Right ventricle myocardium superior (tissue), 1 donor: ENCODE measurements around the gene TBL1X. TPM values are rescaled to one million over a fixed set of nuclear protein-coding genes. Genes with fewer than 3 reads are reported as not detected.
"Not testable (repeated sequence)": the region's sequence is repeated elsewhere in the genome, so short reads cannot be mapped to it uniquely, and the experiment has no call there.

ENCODE experiments used
- ATAC-seq: fragments of 200-7000 bp; cut with Tn5 transposase; one replicate; pipeline ENCODE4 v1.9.1; 2020; ENCODE audit warnings: mild to moderate bottlenecking; ENCODE audit not compliant: poor library complexity
- DNase-seq: peaks from one replicate; pipeline ENCODE4 v3.0.0-alpha.2; 2020
- intact Hi-C: fragments of 100-400 bp; cut with DNase I; formaldehyde crosslinking; loops from one replicate; pipeline ENCODE4 v1.11.2; 2022
- total RNA-seq: library from RNA; stranded (reverse); fragmentation: NEBNext Ultra II Directional; extraction: Animal tissue kit (Norgen Biotek cat#: 25700); gene quantifications from one replicate; pipeline ENCODE4 v1.2.1, GENCODE V29; 2021
- donor health status: DM: no; HTN: yes; CAD: no; lungs with severe emphysema.

Gene TBL1X
- total RNA-seq, 1 donor from 2014 or later = 10.1 TPM

DNA sequence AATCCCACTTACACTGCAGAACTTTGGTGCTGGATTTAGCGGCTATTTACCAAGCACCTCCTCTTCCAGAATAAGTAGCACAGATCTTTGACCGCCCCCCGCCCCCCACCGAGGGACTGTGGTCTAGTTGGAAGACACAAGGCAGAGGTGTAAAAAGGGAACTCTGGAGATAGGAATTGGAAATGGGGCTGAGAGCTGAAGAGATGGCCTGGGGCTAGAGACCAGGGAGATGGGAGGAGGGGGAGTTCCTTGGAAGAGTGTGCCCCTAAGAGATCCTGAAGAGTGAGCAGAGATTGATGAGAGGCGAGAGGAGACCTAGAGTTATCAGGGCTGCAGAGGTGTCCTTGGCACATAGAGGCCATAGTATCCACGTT is 55.3 kb downstream of the TBL1X start:
- no peak for DNase-seq
- intact Hi-C loops = loop anchor here (10.0 kb wide), 1 partner anchor 55 kb away; the partner anchor contains the start of gene TBL1X

GRCh38 chrX:9522378-9523155 is 57.7 kb downstream of the TBL1X start:
- intact Hi-C loops = loop anchor here (10.0 kb wide), 1 partner anchor 58 kb away; the partner anchor contains the start of gene TBL1X
- DNase-seq = no peak
- ATAC-seq = no peak

More for the DNA sequence above, 55.3 kb downstream of the TBL1X start:
- ATAC-seq = no peak

- ATAC-seq = no peak
- no peak for DNase-seq
- intact Hi-C loops = loop anchor here (10.0 kb wide), 1 partner anchor 61 kb away; the partner anchor contains the start of gene TBL1X
Observed at GRCh38 chrX:9525511-9526248, 60.8 kb downstream of the TBL1X start.

DNA sequence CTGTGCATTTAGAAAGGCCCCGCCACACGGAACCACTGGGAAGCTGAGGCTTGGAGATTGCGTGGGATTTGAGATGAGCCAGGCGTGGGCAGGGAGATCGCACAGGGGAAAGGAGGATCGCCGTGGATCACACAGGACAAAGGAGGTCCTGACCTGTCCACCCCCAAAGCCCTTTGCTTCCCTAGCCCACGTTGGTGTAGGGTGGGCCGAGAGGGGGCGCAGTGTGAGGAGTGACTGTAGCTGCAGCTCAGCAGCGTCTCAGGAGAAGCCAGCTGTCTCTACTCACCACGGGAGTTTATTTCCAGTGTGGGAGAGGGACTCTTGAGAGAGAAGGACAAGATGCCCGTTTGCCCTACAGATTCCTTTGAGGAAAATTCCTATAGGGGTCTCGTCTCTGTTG is 62.1 kb downstream of the TBL1X start:
- ATAC-seq = no peak
- intact Hi-C loops = loop anchor here (10.0 kb wide), 1 partner anchor 62 kb away; the partner anchor contains the start of gene TBL1X
- no peak for DNase-seq

GRCh38 chrX:9528498-9528897 is 63.6 kb downstream of the TBL1X start:
- intact Hi-C loops = loop anchor here (10.0 kb wide), 1 partner anchor 64 kb away; the partner anchor contains the start of gene TBL1X
- ATAC-seq (no peak), DNase-seq (no peak)

DNA sequence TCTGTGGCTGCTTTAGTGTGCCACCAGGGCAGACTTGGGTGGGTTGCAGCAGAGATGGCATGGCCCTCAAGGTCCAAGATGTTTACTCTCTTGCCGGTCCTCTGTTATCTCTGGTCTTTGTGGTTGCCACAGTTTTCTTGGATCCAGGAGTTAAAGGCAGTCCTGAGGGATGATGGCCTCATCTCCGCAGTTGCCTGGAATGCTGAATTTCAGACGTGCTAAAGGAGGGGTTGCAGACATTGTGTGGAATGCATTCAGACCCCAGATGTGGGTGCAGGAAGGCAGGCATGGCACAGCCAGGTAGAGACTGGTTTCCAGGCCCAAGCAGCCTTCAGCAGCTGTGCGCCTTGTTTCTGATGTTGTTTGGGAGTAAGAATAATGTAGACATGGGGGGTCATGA is 64.4 kb downstream of the TBL1X start:
- intact Hi-C loops = loop anchor here (10.0 kb wide), 1 partner anchor 64 kb away; the partner anchor contains the start of gene TBL1X
- DNase-seq (no peak), ATAC-seq (no peak)

DNA sequence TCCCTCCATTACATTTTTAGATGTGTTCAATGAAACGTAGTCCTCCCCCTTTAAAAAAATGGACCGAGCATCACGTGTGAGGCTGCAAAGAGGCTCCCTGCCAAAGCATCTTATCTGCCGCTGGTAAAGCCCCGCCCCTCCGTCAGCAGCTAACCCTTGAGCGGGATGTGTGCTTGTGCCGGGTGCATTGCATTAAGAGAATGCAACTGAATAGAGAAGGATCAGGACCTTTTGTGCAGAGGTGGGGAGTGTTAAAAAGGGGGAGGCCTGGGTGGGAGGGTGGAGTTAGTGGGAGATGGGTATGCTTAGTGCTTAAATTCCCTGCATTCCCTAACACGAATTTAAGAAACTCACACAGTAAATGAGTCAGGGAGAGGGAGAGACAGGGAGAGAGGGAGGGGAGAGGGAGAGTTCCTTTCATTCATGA is 66.0 kb downstream of the TBL1X start:
- intact Hi-C loops = no loop called here
- DNase-seq (peak; percentile 84), ATAC-seq (peak; percentile 96)

GRCh38 chrX:9532349-9532748 is 67.5 kb downstream of the TBL1X start:
- intact Hi-C loops = no loop called here
- ATAC-seq = peak; percentile 65
- peak; percentile 68 for DNase-seq

DNA sequence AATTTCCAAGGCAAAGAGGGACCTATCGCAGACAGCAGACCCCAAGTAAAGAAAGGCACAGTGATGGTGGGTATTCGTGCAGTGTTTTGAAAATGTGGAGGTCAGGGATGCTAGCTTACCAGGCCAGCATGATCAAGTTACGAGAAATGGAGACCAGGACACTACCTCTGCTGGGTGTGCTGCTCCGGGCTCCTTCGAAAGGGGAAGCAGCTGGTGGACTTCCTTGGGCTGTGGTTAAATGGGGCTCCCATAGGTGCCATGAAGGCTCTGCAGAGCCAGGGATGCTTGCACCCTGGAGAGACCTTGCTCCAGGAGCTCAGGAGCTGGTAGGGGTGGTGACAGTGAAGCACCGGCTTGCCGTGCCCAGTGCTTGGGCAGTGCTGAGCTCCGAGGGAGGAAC is 68.8 kb downstream of the TBL1X start:
- ATAC-seq = no peak
- DNase-seq = no peak
- intact Hi-C loops = no loop called here

DNA sequence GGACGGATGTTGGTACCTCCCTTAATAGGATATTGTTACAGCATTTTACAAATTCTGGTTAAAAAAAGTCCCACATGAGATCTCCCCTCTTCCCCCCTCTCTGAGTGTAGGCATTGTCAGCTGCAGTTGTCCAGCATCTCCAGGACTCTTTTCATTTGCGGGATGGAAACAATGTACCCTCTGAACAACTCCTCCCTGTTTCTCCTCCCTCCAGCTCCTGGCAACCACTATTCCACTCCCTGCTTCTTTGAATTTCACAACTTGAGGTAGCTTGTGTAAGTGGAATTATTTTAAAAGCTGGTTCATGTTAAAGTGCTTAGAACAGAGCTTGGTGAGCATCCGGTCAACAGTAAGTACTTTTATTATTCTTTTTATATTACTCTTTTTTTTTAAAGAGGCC is 69.8 kb downstream of the TBL1X start:
- DNase-seq (no peak), ATAC-seq (no peak)
- intact Hi-C loops = no loop called here

GRCh38 chrX:9535101-9535500 is 70.2 kb downstream of the TBL1X start:
- no peak for DNase-seq
- intact Hi-C loops = no loop called here
- no peak for ATAC-seq

- intact Hi-C loops, DNase-seq, ATAC-seq: not testable (repeated sequence)
Observed at GRCh38 chrX:9536156-9536555, 71.3 kb downstream of the TBL1X start.

- no peak for DNase-seq
- no peak for ATAC-seq
- intact Hi-C loops = no loop called here
Observed at GRCh38 chrX:9537781-9538180, 72.9 kb downstream of the TBL1X start.

DNA sequence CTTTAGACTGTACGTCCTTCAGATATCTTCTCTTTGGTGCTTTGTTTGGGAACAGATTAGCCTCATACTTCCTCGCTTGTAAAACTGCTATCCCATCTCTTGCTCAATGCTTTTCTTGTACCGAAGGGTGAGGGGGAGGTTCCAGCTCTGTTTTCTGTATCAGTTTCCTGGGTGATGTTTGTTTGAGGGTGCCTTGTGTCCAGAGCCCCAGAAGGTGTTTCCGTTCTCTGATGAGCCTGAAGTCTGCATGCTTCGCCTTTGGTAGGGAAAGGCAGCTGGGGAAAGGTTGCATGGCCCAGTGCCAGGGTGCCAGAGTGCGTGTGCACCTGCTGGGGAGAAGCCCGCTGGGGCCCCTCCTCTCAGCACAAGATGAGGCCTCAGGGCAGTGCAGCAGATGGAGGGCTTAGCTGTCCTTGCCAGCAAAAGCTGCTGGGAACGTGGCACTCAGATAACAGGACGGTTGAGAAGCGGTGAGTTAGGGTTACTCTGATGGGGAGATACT is 73.7 kb downstream of the TBL1X start:
- DNase-seq = no peak
- intact Hi-C loops = no loop called here
- no peak for ATAC-seq

DNA sequence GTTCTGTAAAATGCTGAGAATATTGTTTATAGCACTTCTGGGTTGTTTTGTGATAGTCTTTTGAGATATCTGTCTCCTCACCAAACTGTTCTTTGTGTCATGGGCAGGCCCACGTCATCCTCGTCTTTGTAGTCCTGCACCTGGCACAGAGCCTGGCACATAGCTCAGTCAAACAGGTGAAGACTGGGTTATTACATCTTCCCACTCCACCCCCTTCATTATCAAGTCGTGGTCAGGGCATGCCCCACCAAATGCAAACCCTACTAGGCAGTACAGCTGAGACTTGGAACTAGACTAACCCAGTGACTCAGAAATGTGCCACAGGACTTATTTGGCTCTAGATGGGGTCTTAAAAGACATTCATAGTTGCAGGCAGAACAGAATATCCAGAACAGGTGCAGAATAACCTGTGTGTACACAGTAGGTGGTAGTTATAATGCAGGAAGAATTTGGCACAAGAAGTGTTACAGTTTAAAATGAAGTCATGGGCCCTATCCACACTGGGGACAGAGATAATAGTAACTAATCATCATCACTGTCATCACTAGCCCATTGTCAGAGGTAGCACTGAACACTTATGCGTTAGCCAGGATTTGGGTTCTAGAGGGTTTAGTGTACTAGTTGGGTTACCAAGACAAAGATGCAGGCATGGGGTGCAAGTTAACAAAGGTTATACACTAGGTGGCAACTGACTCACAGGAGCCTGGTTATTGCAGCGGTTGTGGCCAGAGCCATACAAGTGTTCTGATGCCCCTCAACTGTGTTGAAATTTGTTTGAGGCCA is 74.9 kb downstream of the TBL1X start:
- DNase-seq = no peak
- intact Hi-C loops = no loop called here
- no peak for ATAC-seq

- intact Hi-C loops = no loop called here
- peak; percentile 18 for ATAC-seq
- DNase-seq = no peak
Observed at GRCh38 chrX:9542106-9542760, 77.4 kb downstream of the TBL1X start.

- ATAC-seq = peak; percentile 85
- DNase-seq = no peak
- intact Hi-C loops = no loop called here
Observed at GRCh38 chrX:9542761-9543111, 77.9 kb downstream of the TBL1X start.

DNA sequence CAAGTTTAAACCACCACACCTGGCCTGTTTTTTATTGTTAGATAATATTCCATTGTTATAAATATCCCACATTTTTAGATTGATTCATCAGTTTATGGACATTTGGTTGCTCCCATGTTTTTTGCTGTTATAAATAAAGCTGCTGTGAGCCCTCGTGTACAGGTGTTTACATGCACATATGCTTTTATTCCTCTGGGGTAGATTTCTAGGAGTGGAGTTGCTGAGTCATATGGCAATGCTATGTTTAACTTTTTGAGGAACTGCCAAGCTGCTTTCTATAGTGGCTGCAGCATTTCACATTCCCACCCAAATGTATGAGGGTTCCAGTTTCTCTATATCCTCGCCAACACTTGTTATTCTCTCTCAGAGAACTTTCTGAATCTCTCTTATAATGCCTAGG is 90.5 kb downstream of the TBL1X start:
- DNase-seq (no peak), ATAC-seq (no peak)
- intact Hi-C loops = no loop called here
